Measurements from ENCODE around the gene KCNN3.

GRCh38 chr1:154810571-154810970 is 59.5 kb downstream of the KCNN3 start:
- TF ChIP-seq CTCF (conservative IDR thresholded peaks at IDR 0.05) (no peak), ZFX (IDR thresholded peaks at IDR 0.05) (no peak)
